Measurements from ENCODE around the gene WLS. TPM values are rescaled to one million over a fixed set of nuclear protein-coding genes. Genes with fewer than 3 reads are reported as not detected.

The WLS gene
- total and polyA plus RNA-seq, 10 of the 15 experiments (the other 5 are each of a cell fraction or from before 2014, with no cell fraction given), result 0.04 to 0.36 TPM; not detected in 8

GRCh38 chr1:68132426-68133130 is 99.7 kb downstream of the WLS start:
- ChIA-PET RAD21 (ENCODE audit: unreplicated experiment) (interaction anchor here (1.1 kb wide), 1 partner anchor 12 kb away, joined by 4 read pairs; no protein-coding TSS in a partner anchor), CTCF (interaction anchor here (3.8 kb wide), 1 partner anchor 12 kb away, joined by 18 read pairs; no protein-coding TSS in a partner anchor), SMC1A (ENCODE audit: uncharacterized antibody, unreplicated experiment) (interaction anchor here (0.6 to 1.4 kb wide), 4 partner anchors 10 to 1626 kb away, joined by 3 read pairs; no protein-coding TSS in a partner anchor), POLR2A (no interaction called here)
- BruUV-seq (replicated peaks), result no TSS peak
- TF ChIP-seq PAX8 (IDR thresholded peaks at IDR 0.05) (no peak), HDAC2 (IDR thresholded peaks at IDR 0.05) (no peak), ATF3 (IDR thresholded peaks at IDR 0.05; ENCODE audit: borderline replicate concordance, extremely low read depth, low read depth, low read length) (no peak), IRF4 (IDR thresholded peaks at IDR 0.05; ENCODE audit: low read depth, low read length) (no peak), ZSCAN29 (IDR thresholded peaks at IDR 0.05) (no peak), SUPT20H (IDR thresholded peaks at IDR 0.05; ENCODE audit: borderline replicate concordance, control insufficient read depth, low read depth, low read length) (no peak), MTA3 (IDR thresholded peaks at IDR 0.05; ENCODE audit: borderline replicate concordance, low read length) (no peak), RELB (IDR thresholded peaks at IDR 0.05; ENCODE audit: low read depth) (no peak), SRF (IDR thresholded peaks at IDR 0.05; ENCODE audit: low read depth in 2 of 2, low read length in 2 of 2) (no peak), HCFC1 (IDR thresholded peaks at IDR 0.05; ENCODE audit: low read length) (no peak), POU2F2 (IDR thresholded peaks at IDR 0.05; ENCODE audit: borderline replicate concordance, low read depth, low read length) (no peak), NFYB (IDR thresholded peaks at IDR 0.05; ENCODE audit: insufficient read depth, low read depth, low read length) (no peak), NR2C1 (IDR thresholded peaks at IDR 0.05) (no peak), TAF1 (IDR thresholded peaks at IDR 0.05; ENCODE audit: borderline replicate concordance, low read depth, low read length) (no peak), NRF1 (conservative IDR thresholded peaks at IDR 0.05; ENCODE audit: low read depth, low read length) (no peak), TCF12 (IDR thresholded peaks at IDR 0.05; ENCODE audit: low read depth, low read length) (no peak), STAT1 (conservative IDR thresholded peaks at IDR 0.05) (no peak), SP1 (IDR thresholded peaks at IDR 0.05; ENCODE audit: low read depth, low read length) (no peak)
- no peaks in the 10 kb centered on the region for H3K79me2 ChIP-seq (ENCODE audit: control insufficient read depth, insufficient read depth, low read length)
- no peak overlapping the region for H3K27ac ChIP-seq (ENCODE audit: control insufficient read depth, insufficient read depth)
- no peak for DNase-seq (ENCODE audit: low read depth, low spot score)
- H3K36me3 ChIP-seq (ENCODE audit: control insufficient read depth in 2 of 2, insufficient read depth in 2 of 2, low read length in 1 of 2), result no peaks in the 10 kb centered on the region
- no peak overlapping the region for H3K9ac ChIP-seq (ENCODE audit: control insufficient read depth, insufficient read depth, low read length)
- ATAC-seq, result no peak
- no peaks in the 10 kb centered on the region for H4K20me1 ChIP-seq (ENCODE audit: control insufficient read depth, insufficient read depth)
- H3K9me3 ChIP-seq (replicated peaks; ENCODE audit: control insufficient read depth, insufficient read depth, low read length), result no peaks in the 10 kb centered on the region
- no peak for FAIRE-seq
- no peak overlapping the region for H3K4me3 ChIP-seq
- in situ Hi-C loops (cut with MboI), result no loop called here
- no peaks in the 10 kb centered on the region; the same call in 1 of the 2 replicates for H3K4me1 ChIP-seq (ENCODE audit: control insufficient read depth, insufficient read depth, low read length)
- H3K27me3 ChIP-seq (replicated peaks in 1 of 2; ENCODE audit: control insufficient read depth in 2 of 2, insufficient read depth in 2 of 2, low read length in 1 of 2), result no peaks in the 10 kb centered on the region; a peak in 1 of 4 replicates
- no peak overlapping the region for H2AFZ ChIP-seq (ENCODE audit: control insufficient read depth, low read depth, low read length)
- intact Hi-C loops (cut with micrococcal nuclease; ENCODE audit: unreplicated experiment), result no loop called here
- H3K4me2 ChIP-seq (ENCODE audit: control insufficient read depth, insufficient read depth), result no peak overlapping the region
- WGBS (ENCODE audit: insufficient coverage, insufficient replicate concordance, low lambda C conversion rate, missing lambda C conversion rate), result 60% methylated on average over 8 of the region's 8 CpGs

Measured in GM12878 (cell line).